ENCODE measurements around the gene GNAQ. TPM values are rescaled to one million over a fixed set of nuclear protein-coding genes. Genes with fewer than 3 reads are reported as not detected.

The GNAQ gene
- total and polyA plus RNA-seq, 2 experiments from 2014 or later, result 21.1 to 43.1 TPM

- Histone ChIP-seq H3K9me2 (ENCODE audit: insufficient read depth) (no peaks in the 10 kb centered on the region), H3K36me3 (ENCODE audit: insufficient read depth) (no peaks in the 10 kb centered on the region), H3K4me1 (ENCODE audit: insufficient read depth) (peaks cover 57% of the 10 kb centered on the region), H4K20me1 (replicated peaks; ENCODE audit: insufficient read depth) (no peaks in the 10 kb centered on the region), H3K27me3 (ENCODE audit: insufficient read depth) (no peaks in the 10 kb centered on the region), H3K4me2 (peak overlapping the region; percentile 8; the same call in 1 of the 2 replicates), H3F3A (replicated peaks; ENCODE audit: low read depth) (no peaks in the 10 kb centered on the region), H3K27ac (ENCODE audit: low read depth) (peak overlapping the region; percentile 4; the same call in 1 of the 2 replicates), H3K4me3 (no peak overlapping the region), H2AFZ (no peak overlapping the region), H3K79me2 (replicated peaks; ENCODE audit: insufficient read depth) (peaks cover 94% of the 10 kb centered on the region)
- H3K36me3 Mint-ChIP-seq (ENCODE audit: low read depth), result peaks cover 7% of the 10 kb centered on the region; the same call in 1 of the 3 replicates
- no peak for ATAC-seq
- H3K4me1 Mint-ChIP-seq, result peaks cover 69% of the 10 kb centered on the region
- H3K27me3 Mint-ChIP-seq (ENCODE audit: insufficient read depth, low read depth, poor library complexity), result peaks cover 6% of the 10 kb centered on the region
- no peaks in the 10 kb centered on the region for H3K9me3 Mint-ChIP-seq
- no peak for TF ChIP-seq EZH2phosphoT487 (IDR thresholded peaks at IDR 0.05; ENCODE audit: unreplicated experiment)
- no peak for TF ChIP-seq STAT1 (IDR thresholded peaks at IDR 0.05; ENCODE audit: unreplicated experiment)
- TF ChIP-seq REST (IDR thresholded peaks at IDR 0.05; ENCODE audit: unreplicated experiment), result no peak
- TF ChIP-seq ZNF462 (CRISPR knock-in tag; IDR thresholded peaks at IDR 0.05), result no peak
- no peak for TF ChIP-seq CREB1 (CRISPR knock-in tag; IDR thresholded peaks at IDR 0.05; ENCODE audit: low read depth)
- TF ChIP-seq JUNB (IDR thresholded peaks at IDR 0.05; ENCODE audit: unreplicated experiment), result no peak
- TF ChIP-seq CTCF (conservative IDR thresholded peaks at IDR 0.05; ENCODE audit: low read depth in 2 of 2), result no peak
- no peak for TF ChIP-seq ETS1 (IDR thresholded peaks at IDR 0.05)
- no peak for TF ChIP-seq ZNF114 (CRISPR knock-in tag; IDR thresholded peaks at IDR 0.05)
- no peak for TF ChIP-seq EZH2 (IDR thresholded peaks at IDR 0.05; ENCODE audit: low read depth, unreplicated experiment)
- no peak for TF ChIP-seq POLR2AphosphoS5 (IDR thresholded peaks at IDR 0.05; ENCODE audit: low read depth)
- TF ChIP-seq ZNF331 (CRISPR knock-in tag; IDR thresholded peaks at IDR 0.05; ENCODE audit: low read depth), result no peak
- TF ChIP-seq NANOG (IDR thresholded peaks at IDR 0.05; ENCODE audit: borderline replicate concordance), result no peak
- peak overlapping the region; percentile 9; the same call in 1 of the 3 replicates for H3K4me3 Mint-ChIP-seq
- peak overlapping the region; percentile 66 for H3K27ac Mint-ChIP-seq
- DNase-seq (ENCODE audit: low spot score), result no peak
Measured at GRCh38 chr9:77961541-77961940, 70.1 kb downstream of the GNAQ start.
